NCI-H2107 (cell line): ENCODE measurements around the gene GRK4.

Experiments used
- DNase-seq: peaks from one replicate; lab custom pipeline; 2025; lab: John Stamatoyannopoulos, UW

The GRK4 gene

GRCh38 chr4:3013839-3014350 is 50.5 kb downstream of the GRK4 start:
- DNase-seq = no peak

- no peak for DNase-seq
Observed at GRCh38 chr4:3016961-3017360, 53.6 kb downstream of the GRK4 start.

- no peak for DNase-seq
Observed at GRCh38 chr4:3017504-3017903, 54.1 kb downstream of the GRK4 start.

GRCh38 chr4:3019145-3019846 is 55.9 kb downstream of the GRK4 start:
- DNase-seq = no peak

- no peak for DNase-seq
Observed at GRCh38 chr4:3021127-3021526, 57.8 kb downstream of the GRK4 start.

GRCh38 chr4:3021627-3022026 is 58.3 kb downstream of the GRK4 start:
- DNase-seq = no peak

- no peak for DNase-seq
Observed at GRCh38 chr4:3022112-3022511, 58.7 kb downstream of the GRK4 start.

- no peak for DNase-seq
Observed at GRCh38 chr4:3022651-3023050, 59.3 kb downstream of the GRK4 start.

GRCh38 chr4:3025881-3026280 is 62.5 kb downstream of the GRK4 start:
- DNase-seq = no peak

- no peak for DNase-seq
Observed at GRCh38 chr4:3026540-3026939, 63.2 kb downstream of the GRK4 start.

GRCh38 chr4:3029464-3029863 is 66.1 kb downstream of the GRK4 start:
- DNase-seq = no peak

- DNase-seq = no peak
Observed at GRCh38 chr4:3030566-3031356, 67.4 kb downstream of the GRK4 start.

GRCh38 chr4:3031357-3032082 is 68.1 kb downstream of the GRK4 start:
- DNase-seq = no peak

- DNase-seq = no peak
Observed at GRCh38 chr4:3034231-3034630, 70.9 kb downstream of the GRK4 start.

- no peak for DNase-seq
Observed at GRCh38 chr4:3035249-3035648, 71.9 kb downstream of the GRK4 start.

GRCh38 chr4:3035674-3036073 is 72.3 kb downstream of the GRK4 start:
- no peak for DNase-seq

GRCh38 chr4:3036131-3036952 is 73.0 kb downstream of the GRK4 start:
- no peak for DNase-seq

- no peak for DNase-seq
Observed at GRCh38 chr4:3037957-3038461, 74.6 kb downstream of the GRK4 start.

GRCh38 chr4:3039706-3040366 is 76.5 kb downstream of the GRK4 start:
- DNase-seq = no peak

- DNase-seq = no peak
Observed at GRCh38 chr4:3040452-3041191, 77.3 kb downstream of the GRK4 start.
